Stimulated activated CD4-positive, alpha-beta T cell treated with anti-CD3 and anti-CD28 coated beads, Interleukin-4, amount 100 ng/mL, for 24 hours (primary cell): ENCODE results near the gene QKI.
"Not testable (repeated sequence)": the region's sequence is repeated elsewhere in the genome, so short reads cannot be mapped to it uniquely, and the experiment has no call there.

Experiments used
- DNase-seq: peaks from one replicate; pipeline ENCODE4 v3.0.0-alpha.2; 2020

The QKI gene

GRCh38 chr6:163414117-163414945 lies at the start of gene QKI:
Gene QKI (plus strand): TSS chr6:163414718. CDS start chr6:163415194, 476 bp downstream.
- DNase-seq: peak; percentile 81

GRCh38 chr6:163366288-163366687 lies 48.2 kb upstream of the QKI start:
- DNase-seq: no peak

DNA sequence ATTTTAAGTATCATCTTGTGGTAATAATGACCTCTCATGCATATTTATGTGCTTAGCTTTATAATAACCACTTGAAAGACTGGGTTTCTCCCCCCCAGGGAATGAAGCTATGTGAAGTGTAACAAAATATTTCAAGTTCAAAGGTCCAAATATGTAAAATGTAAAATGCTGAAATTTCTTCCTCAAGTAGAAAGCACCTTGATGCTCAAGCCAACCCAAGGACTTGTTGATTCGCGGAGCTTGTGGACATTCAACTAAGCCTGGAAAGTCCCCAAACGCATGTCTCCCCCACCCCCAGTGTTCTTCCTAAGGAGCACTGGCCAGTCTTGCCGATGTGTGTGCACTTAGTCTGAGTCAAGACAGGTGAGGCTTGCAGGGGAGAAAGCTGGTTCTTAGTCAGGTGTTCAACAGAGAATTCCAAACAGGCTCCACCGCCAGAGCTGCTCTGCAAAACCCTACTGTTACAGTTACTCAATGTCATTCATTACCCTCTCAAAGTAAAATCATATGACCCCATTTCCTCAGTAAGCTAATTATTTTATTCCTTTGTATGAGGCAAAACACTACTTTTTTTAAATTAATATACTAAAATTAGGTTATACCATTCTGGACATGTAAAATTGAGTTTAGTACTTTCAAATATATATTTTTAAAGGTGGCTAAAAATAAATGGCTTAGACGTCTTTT lies 46.9 kb upstream of the QKI start:
- no peak for DNase-seq

DNA sequence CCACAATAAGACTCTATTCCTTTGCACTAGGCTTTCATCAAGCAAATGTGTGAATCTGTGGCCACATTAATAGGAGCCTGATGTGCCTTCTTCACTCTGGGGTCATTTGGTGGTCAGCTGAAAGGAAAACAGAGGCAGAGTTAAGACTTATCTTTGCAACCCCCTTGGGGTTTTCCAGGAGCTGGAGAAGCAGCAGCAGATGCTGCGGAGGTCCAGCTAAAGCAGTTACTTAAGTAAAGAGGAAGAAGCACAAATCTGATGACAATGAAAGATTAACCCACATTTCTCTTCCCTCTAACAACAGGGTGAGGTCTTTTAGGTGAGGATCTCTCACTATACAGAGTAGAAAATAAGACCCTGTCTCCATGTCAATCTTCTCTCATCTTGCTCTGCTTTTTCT lies 45.4 kb upstream of the QKI start:
- no peak for DNase-seq

DNA sequence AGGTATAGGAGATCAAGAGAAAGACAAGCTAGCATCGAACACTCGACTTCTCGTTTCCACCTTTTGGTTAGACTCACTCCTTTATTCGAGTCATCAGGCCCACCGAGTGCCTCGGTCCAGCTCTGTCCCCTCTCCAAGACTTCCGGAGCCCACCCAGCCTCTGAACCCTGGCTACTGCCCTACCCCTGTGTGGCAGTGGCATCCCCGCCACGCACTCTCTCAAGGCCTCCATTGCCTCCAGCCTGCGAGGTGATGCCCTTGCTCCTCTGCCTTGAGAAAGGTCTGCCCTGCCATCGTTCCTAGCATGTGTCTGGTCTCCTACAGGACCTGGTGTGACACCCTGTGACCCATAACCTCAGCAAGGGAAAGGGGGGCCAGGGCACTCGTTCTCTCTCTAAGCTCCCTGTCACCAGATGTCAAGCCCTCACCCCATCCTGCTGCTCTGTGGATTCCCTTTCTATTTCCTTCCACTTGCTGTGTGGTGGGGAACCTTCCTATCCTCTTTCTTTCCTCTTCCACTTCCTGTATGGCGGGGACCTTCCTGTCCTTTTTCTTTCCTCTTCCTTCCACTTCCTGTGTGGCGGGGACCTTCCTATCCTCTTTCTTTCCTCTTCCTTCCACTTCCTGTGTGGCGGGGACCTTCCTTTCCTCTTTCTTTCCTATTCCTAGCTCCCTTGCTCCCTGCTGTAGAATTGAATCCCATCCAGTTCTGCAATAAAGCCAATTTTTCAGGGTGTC lies 44.7 kb upstream of the QKI start:
- no peak for DNase-seq

GRCh38 chr6:163370464-163371117 lies 43.9 kb upstream of the QKI start:
- no peak for DNase-seq

- DNase-seq: no peak
Measured at GRCh38 chr6:163371129-163371528, 43.4 kb upstream of the QKI start.

DNA sequence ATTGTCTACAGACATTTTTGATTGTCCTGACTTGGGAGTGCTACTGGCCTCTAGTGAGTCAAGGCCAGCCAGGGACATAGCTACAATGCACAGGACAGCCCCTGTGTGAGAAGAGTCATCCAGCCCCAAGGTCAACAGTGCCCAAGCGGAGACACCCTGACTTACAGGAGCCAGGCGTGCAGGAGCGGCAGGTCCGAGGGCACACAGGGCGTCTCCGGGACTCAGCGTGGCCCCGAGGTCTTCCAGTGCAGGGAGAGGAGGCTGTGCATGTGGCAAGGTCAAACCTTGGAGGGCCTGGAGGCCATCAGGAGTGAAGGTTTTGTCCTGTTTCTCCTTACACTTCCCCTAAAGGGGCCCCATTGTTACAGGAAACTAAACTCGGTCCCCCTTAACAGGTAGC lies 41.3 kb upstream of the QKI start:
- DNase-seq: no peak

- DNase-seq: no peak
Measured at GRCh38 chr6:163375361-163375760, 39.2 kb upstream of the QKI start.

DNA sequence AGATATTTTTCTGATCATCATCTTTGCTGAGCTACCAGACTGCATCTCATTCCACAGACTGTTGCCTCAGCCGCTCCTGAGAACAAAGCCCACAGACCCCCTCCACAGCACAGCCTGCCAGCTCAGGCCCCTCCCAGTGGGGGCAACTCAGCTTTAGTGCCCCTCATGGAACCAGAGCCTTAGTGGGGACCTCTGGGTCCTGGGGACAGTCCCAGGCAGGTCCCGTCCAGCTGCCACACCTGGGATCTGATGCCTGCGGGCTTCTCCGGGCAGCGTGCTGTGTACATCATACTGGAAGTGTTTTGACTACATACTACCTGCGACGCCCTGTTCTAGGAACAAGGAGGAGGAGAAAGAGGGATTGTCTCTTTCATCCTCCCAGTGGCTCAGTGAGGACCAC lies 38.3 kb upstream of the QKI start:
- DNase-seq: no peak

DNA sequence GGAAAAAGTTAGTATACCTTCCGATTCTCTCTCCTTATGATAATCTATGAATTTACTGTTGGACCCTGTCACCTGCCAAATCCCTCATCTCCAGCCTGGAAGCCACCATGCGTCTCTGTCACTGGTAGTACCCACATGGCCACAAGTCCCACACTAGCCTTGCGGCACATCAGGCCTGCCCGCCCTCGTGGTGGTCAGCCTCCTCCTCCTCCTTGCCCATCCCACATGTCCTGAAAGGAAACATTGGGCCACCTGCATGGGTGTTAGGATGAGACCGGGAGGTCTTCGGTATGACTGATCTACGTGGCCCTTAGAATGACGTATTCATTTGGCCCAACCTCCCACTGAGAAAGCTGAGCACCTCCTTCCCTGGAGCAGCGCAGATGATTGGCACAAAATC lies 37.0 kb upstream of the QKI start:
- DNase-seq: no peak

DNA sequence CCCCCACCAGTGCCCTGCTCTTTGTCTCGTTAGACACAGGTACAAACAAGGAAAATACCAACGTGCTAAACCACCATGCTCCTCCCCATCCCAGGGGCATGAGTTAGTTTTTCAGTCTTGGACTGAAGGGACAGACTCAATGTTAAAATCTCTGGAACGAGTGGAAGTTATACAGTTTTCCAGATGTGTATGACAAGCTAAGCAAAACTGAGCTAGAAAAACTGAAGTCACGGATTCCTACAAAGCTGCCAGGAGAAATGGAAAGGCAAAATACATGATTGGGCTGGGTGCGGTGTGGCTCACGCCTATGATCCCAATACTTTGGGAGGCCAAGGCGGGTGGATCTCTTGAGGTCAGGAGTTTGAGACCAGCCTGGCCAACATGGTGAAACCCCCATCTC lies 34.3 kb upstream of the QKI start:
- DNase-seq: no peak

DNA sequence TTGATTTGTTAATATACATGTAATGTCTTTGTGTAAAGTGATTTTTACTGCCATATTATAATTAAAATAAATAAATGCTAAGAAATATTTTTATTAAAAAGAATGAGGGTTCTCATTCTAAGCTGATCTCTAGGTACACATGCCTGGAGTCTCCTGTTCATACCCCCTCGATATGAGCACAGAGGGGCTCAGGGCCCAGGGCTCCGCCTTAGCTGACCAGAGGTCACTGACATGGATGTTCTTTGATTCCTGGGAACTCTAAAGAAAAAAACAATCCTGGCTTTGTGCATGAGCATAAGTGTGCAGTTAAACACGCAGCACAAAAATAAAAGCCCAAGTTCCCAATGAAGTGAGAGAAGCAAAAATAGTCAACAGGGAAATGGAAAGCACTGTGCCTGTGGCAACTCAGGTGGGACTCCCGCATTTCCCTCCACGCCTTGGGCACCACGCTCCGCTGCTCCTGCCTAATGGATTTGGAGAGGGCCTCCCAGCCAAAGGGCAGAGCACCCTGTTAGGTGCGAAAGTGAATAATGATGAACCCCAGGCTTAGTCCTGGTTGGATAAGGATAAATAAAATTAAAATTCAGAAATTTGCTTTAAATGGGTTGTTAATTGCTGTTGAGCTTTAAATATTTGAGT lies 33.3 kb upstream of the QKI start:
- DNase-seq: no peak

DNA sequence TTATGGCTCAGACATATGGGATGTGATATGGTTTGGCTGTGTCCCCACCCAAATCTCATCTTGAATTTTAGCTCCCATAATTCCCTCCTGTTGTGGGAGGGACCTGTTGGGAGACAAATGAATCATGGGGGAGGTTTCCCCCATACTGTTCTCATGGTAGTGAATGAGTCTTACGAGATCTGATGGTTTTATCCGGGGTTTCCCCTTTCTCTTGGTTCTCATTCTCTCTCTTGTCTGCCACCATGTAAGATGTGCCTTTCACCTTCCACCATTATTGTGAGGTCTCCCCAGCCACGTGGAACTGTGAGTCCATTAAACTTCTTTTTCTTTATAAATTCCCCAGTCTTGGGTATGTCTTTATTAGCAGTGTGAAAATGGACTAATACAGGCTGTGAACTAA lies 31.1 kb upstream of the QKI start:
- DNase-seq: not testable (repeated sequence)

DNA sequence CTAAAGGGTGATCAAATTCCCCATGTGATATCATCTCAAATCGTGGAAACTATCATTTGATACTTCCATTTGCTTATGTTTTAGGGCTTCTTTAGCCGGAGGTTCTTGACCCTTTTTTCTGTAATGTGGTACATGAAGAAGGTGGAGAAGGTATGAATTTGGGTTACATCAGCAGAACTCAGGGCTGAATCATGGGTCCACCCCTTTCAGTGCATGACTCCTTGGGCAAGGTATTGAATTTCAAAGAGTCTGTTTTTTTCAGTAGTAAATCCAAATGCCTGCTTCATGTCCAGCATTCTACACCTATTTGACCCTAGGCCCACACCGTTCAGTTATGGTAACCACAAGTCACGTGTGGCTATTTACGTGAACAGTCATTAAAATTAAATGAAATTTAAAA lies 30.6 kb upstream of the QKI start:
- DNase-seq: no peak

- DNase-seq: no peak
Measured at GRCh38 chr6:163384510-163384909, 30.0 kb upstream of the QKI start.

- not testable (repeated sequence) for DNase-seq
Measured at GRCh38 chr6:163385503-163385902, 29.0 kb upstream of the QKI start.

GRCh38 chr6:163386329-163386908 lies 28.1 kb upstream of the QKI start:
- no peak for DNase-seq

DNA sequence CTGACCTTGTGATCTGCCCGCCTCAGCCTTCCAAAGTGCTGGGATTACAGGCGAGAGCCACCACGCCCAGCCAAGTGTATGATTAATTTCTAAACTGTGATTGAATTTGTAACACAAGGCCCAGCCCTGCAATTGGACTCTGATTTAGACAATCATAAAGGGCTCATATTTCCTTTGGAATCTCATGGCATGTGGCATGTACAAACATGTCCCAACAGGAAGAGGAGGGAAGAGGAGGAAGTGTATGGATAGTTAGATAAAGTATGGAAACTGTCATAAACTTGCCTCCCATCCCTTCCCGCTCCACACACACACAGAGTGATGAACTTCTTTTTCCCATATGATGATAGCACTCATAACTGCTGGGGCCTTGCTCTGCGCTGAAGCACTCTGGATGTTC lies 27.2 kb upstream of the QKI start:
- DNase-seq: no peak

- no peak for DNase-seq
Measured at GRCh38 chr6:163389354-163389753, 25.2 kb upstream of the QKI start.

DNA sequence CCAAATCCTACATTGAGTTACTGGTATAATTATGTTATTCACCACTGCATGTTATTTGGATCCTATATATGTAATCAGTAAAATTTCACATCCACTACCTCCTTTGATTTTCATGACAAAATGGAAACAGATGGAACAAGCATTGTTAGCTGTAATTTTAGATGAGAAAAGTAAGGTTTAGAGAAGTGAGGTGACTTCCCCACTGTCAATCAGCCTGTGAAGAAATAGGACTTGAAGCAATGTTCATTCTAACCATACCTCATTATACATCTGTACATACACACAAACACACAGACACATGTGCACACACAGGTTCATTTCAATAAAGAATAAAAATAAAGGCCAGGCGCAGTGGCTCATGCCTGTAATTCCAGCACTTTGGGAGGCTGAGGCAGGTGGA lies 23.7 kb upstream of the QKI start:
- DNase-seq: no peak

- DNase-seq: no peak
Measured at GRCh38 chr6:163391985-163392384, 22.5 kb upstream of the QKI start.
